Endothelial cell of umbilical vein (primary cell): ENCODE measurements around the gene ANKH.

Experiments
- FOS ChIP-seq: IDR thresholded peaks from 2 replicates; pipeline ENCODE4 v1.6.1; 2011; ENCODE audit warnings: mild to moderate bottlenecking, low read length, moderate library complexity, borderline replicate concordance; ENCODE audit not compliant: insufficient read depth
- GATA2 ChIP-seq: IDR thresholded peaks from 2 replicates; pipeline ENCODE4 v1.7.0; 2011; ENCODE audit warnings: low read depth, mild to moderate bottlenecking, moderate library complexity, mixed read lengths, low read length; ENCODE audit not compliant: insufficient read length, insufficient read depth
- POLR2A ChIP-seq: IDR thresholded peaks from 2 replicates; pipeline ENCODE4 v1.6.1; 2012; ENCODE audit warnings: low read depth, mild to moderate bottlenecking, control low read depth, low read length
- TF ChIP-seq, protein P1 (sequence below), 2 donors: IDR thresholded peaks; 1 replicate in 1 of 2; 2 replicates in 1 of 2; pipeline ENCODE4 v1.5.1; 2011; ENCODE audit warnings: low read length in 2 of 2, mild to moderate bottlenecking in 2 of 2, moderate library complexity in 2 of 2, control low read depth in 1 of 2, inconsistent platforms in 1 of 2, low read depth in 1 of 2; ENCODE audit not compliant: insufficient read depth in 1 of 2; ENCODE audit errors: extremely low read depth in 1 of 2
- TF ChIP-seq, protein P2 (sequence below): IDR thresholded peaks from 2 replicates; pipeline ENCODE4 v1.6.1; 2011; ENCODE audit not compliant: insufficient read depth, insufficient read length

DNA sequence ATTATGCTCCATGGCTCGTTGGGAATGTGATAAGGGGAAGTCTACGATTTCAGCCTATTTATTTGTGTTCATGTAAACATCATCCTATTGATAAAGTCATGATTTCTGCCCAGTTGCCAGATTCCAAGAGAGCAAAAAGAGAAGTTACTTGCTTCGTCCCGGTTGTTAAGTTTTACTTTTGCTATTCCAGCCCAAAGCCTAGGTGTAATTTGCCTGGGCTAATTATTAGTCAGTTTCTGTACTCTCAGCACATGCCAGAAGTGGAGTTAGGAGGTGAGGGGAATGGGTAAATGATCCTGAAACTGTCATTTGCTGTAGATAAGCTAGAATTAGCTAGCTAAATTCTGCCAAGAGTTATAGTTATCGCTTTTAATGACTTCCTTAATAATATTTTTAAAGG, 4.5 kb upstream of the ANKH start:
- TF ChIP-seq, protein P1, sequence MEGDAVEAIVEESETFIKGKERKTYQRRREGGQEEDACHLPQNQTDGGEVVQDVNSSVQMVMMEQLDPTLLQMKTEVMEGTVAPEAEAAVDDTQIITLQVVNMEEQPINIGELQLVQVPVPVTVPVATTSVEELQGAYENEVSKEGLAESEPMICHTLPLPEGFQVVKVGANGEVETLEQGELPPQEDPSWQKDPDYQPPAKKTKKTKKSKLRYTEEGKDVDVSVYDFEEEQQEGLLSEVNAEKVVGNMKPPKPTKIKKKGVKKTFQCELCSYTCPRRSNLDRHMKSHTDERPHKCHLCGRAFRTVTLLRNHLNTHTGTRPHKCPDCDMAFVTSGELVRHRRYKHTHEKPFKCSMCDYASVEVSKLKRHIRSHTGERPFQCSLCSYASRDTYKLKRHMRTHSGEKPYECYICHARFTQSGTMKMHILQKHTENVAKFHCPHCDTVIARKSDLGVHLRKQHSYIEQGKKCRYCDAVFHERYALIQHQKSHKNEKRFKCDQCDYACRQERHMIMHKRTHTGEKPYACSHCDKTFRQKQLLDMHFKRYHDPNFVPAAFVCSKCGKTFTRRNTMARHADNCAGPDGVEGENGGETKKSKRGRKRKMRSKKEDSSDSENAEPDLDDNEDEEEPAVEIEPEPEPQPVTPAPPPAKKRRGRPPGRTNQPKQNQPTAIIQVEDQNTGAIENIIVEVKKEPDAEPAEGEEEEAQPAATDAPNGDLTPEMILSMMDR (IDR thresholded peaks at IDR 0.05; ENCODE audit: extremely low read depth in 1 of 2, insufficient read depth in 1 of 2, low read depth in 1 of 2, low read length in 2 of 2): no peak
- TF ChIP-seq, protein P2, sequence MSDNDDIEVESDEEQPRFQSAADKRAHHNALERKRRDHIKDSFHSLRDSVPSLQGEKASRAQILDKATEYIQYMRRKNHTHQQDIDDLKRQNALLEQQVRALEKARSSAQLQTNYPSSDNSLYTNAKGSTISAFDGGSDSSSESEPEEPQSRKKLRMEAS: no peak
- no peak for TF ChIP-seq POLR2A
- no peak for TF ChIP-seq GATA2
- TF ChIP-seq FOS: no peak
